ENCODE measurements around the gene ZZZ3.
A peak's percentile ranks its signal among the peaks of the same experiment; 100 is the strongest.

Gene ZZZ3

GRCh38 chr1:77682460-77683159, at the start of gene ZZZ3:
ZZZ3 (minus strand) TSS chr1:77682658; CDS start chr1:77633354, 49,304 bp downstream.
- TF ChIP-seq CTCF (conservative IDR thresholded peaks at IDR 0.05), result no peak
- peak within 1 kb of the TSS; percentile 96 for H3K27ac ChIP-seq

- TF ChIP-seq CTCF (conservative IDR thresholded peaks at IDR 0.05), result no peak
- no peak overlapping the region for H3K27ac ChIP-seq
Measured at GRCh38 chr1:77732090-77732489, 49.6 kb upstream of the ZZZ3 start.

- no peak for TF ChIP-seq CTCF (conservative IDR thresholded peaks at IDR 0.05)
- H3K27ac ChIP-seq, result no peak overlapping the region
Measured at GRCh38 chr1:77725706-77726105, 43.2 kb upstream of the ZZZ3 start.

GRCh38 chr1:77718181-77718580, 35.7 kb upstream of the ZZZ3 start:
- no peak for TF ChIP-seq CTCF (conservative IDR thresholded peaks at IDR 0.05)
- no peak overlapping the region for H3K27ac ChIP-seq

- H3K27ac ChIP-seq, result no peak overlapping the region
- TF ChIP-seq CTCF (conservative IDR thresholded peaks at IDR 0.05), result no peak
Measured at GRCh38 chr1:77716065-77716464, 33.6 kb upstream of the ZZZ3 start.

- no peak for TF ChIP-seq CTCF (conservative IDR thresholded peaks at IDR 0.05)
- H3K27ac ChIP-seq, result no peak overlapping the region
Measured at GRCh38 chr1:77709727-77710126, 27.3 kb upstream of the ZZZ3 start.

GRCh38 chr1:77706321-77706720, 23.9 kb upstream of the ZZZ3 start:
- no peak for TF ChIP-seq CTCF (conservative IDR thresholded peaks at IDR 0.05)
- no peak overlapping the region for H3K27ac ChIP-seq

All from VCaP (cell line).